Esophagus squamous epithelium (tissue), 5 donors: ENCODE data around the gene KRT76. TPM values are rescaled to one million over a fixed set of nuclear protein-coding genes. Genes with fewer than 3 reads are reported as not detected.

Source experiments
- DNase-seq: peaks from one replicate; lab custom pipeline; 2025; lab: John Stamatoyannopoulos, UW
- H3K27ac ChIP-seq, 4 donors: fragments of 200-600 bp; sonication (generic); one replicate each; pipeline ENCODE4 v1.5.1; 2016 to 2019; ENCODE audit warnings: mild to moderate bottlenecking in 1 of 4
- H3K27me3 ChIP-seq, 4 donors: fragments of 200-600 bp; sonication (generic); 1 replicate in 3 of 4; 2 replicates in 1 of 4; pipeline versions ENCODE4 v1.5.1 to v1.6.0; 2017 to 2021; ENCODE audit warnings: antibody characterized with exemption in 1 of 4
- H3K36me3 ChIP-seq, 3 donors: fragments of 200-600 bp; sonication (generic); one replicate each; pipeline ENCODE4 v1.5.1; 2016 to 2019
- H3K4me1 ChIP-seq, 3 donors: fragments of 200-600 bp; sonication (generic); one replicate each; pipeline ENCODE4 v1.5.1; 2017 to 2019
- H3K4me3 ChIP-seq, 4 donors: fragments of 200-600 bp; sonication (generic); 1 replicate in 3 of 4; 2 replicates in 1 of 4; pipeline ENCODE4 v1.5.1; 2016 to 2019; ENCODE audit warnings: mild to moderate bottlenecking in 2 of 4, moderate library complexity in 1 of 4
- H3K9me3 ChIP-seq, 3 donors: fragments of 200-600 bp; sonication (generic); one replicate each; pipeline ENCODE4 v1.5.1; 2016 to 2019
- CTCF ChIP-seq, 6 experiments: fragments of 450-650 bp in 4 of 6; fragments of 200-600 bp in 2 of 6; sonication (generic) in 2 of 6; IDR thresholded peaks; one replicate each; pipeline ENCODE4 v1.5.1; 2016 to 2019; ENCODE audit warnings: antibody characterized with exemption in 6 of 6, mild to moderate bottlenecking in 4 of 6, moderate library complexity in 4 of 6
- POLR2A ChIP-seq, 4 donors: fragments of 450-650 bp; IDR thresholded peaks; one replicate each; pipeline ENCODE4 v1.6.1; 2017; ENCODE audit warnings: antibody characterized with exemption in 4 of 4, mild to moderate bottlenecking in 4 of 4, moderate library complexity in 3 of 4
- WGBS, 2 donors: methylation state at CpG; one replicate each; pipeline ENCODE4 v1.1.5; 2018; 5-methylcytosine and 5-hydroxymethylcytosine counted together
- intact Hi-C: fragments of 100-400 bp; cut with DNase I; formaldehyde crosslinking; loops from one replicate; pipeline ENCODE4 v1.15.0; 2022
- small RNA-seq, 4 donors: library from RNA; depleted of rRNA; stranded (forward); fragments of <200 nt; gene quantifications; one replicate each; pipeline ENCODE3, GENCODE V24; 2016
- total RNA-seq, 4 donors: library from RNA; depleted of rRNA; stranded (reverse); fragments of >200 nt; gene quantifications; one replicate each; pipeline ENCODE4 v1.1.0, GENCODE V29; 2016
- donor health status: DM: yes; HTN: yes; CAD: no.

Gene KRT76
- total RNA-seq, 4 donors from 2014 or later: not detected

GRCh38 chr12:52722680-52723079 lies 54.5 kb downstream of the KRT76 start:
- 71 to 77% methylated on average over 2 of the region's 2 CpGs for WGBS, 2 donors
- no peak for DNase-seq
- TF ChIP-seq CTCF (IDR thresholded peaks at IDR 0.05) (no peak), POLR2A (IDR thresholded peaks at IDR 0.05) (no peak)
- Histone ChIP-seq H3K4me3 (no peak overlapping the region), H3K27ac (no peak overlapping the region), H3K4me1 (no peaks in the 10 kb centered on the region), H3K9me3 (no peaks in the 10 kb centered on the region), H3K27me3 (peaks cover 0 to 15% (median 0%) of the 10 kb centered on the region in 4 donors), H3K36me3 (no peaks in the 10 kb centered on the region)
- intact Hi-C loops: no loop called here

GRCh38 chr12:52721838-52722470 lies 55.2 kb downstream of the KRT76 start:
- TF ChIP-seq CTCF (IDR thresholded peaks at IDR 0.05): no peak
- TF ChIP-seq POLR2A (IDR thresholded peaks at IDR 0.05): no peak
- no peak for DNase-seq
- no peak overlapping the region for H3K4me3 ChIP-seq
- WGBS, 2 donors: 36 to 38% methylated on average over 2 to 3 of the region's 3 CpGs
- peaks cover 0 to 16% (median 0%) of the 10 kb centered on the region in 4 donors for H3K27me3 ChIP-seq
- no peak overlapping the region for H3K27ac ChIP-seq
- no peaks in the 10 kb centered on the region for H3K36me3 ChIP-seq
- intact Hi-C loops: no loop called here
- H3K4me1 ChIP-seq: no peaks in the 10 kb centered on the region
- H3K9me3 ChIP-seq: no peaks in the 10 kb centered on the region

DNA sequence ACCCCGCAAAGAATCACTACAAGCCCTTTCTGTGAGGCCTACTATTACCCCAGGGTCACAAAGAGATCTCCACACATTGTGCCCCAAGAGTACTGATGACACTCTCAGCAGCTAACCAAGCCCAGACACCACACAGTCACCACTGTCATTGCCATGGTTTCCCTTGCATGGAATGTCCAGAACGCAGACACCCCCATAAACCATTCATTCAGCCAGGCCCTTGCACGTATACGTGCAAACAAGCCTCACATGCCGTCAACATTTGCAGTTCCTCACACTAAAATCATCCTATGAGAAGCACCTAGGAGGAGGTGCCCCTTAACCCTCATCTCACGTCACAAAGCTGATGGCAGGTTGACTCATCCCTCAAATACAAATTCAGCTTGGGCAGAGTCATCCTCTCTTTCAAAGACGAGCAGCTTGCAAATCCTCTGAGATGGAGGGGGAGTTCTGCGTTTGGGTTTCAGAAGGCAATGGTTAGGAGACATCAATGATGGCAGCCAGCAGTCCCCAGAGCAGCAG lies 56.7 kb downstream of the KRT76 start:
- WGBS, 2 donors: 67 to 71% methylated on average over 6 to 7 of the region's 8 CpGs
- Histone ChIP-seq H3K4me1 (no peaks in the 10 kb centered on the region), H3K4me3 (no peak overlapping the region), H3K27me3 (peaks cover 0 to 26% (median 0%) of the 10 kb centered on the region in 4 donors), H3K36me3 (no peaks in the 10 kb centered on the region), H3K9me3 (no peaks in the 10 kb centered on the region), H3K27ac (no peak overlapping the region)
- DNase-seq: no peak
- no peak for TF ChIP-seq CTCF (IDR thresholded peaks at IDR 0.05)
- TF ChIP-seq POLR2A (IDR thresholded peaks at IDR 0.05): no peak
- intact Hi-C loops: no loop called here

Small RNA genes lying within 50 kb of the gene (small RNA-seq; reads per million reads assigned to genes)
- 0 reads per million in 4 donors for gene AC107016.2

Other genes starting within 250 kb of the KRT76 start
- gene KRT71, start 224.2 kb downstream of the KRT76 start, total RNA-seq: not detected
- gene KRT74, start 203.5 kb downstream of the KRT76 start, total RNA-seq: 1 to 10 TPM in 1 of 4 donors, under 1 TPM in 1, not detected in 2; 0.19 to 6.7 TPM
- not detected for gene KRT72, start 175.9 kb downstream of the KRT76 start, total RNA-seq
- gene KRT73, start 158.8 kb downstream of the KRT76 start, total RNA-seq: under 1 TPM in 1 of 4 donors, not detected in 3; 0.15 TPM
- gene KRT2, start 125.1 kb downstream of the KRT76 start, total RNA-seq: under 1 TPM in 2 of 4 donors, not detected in 2; 0.95 to 0.99 TPM
- gene KRT1, start 96.9 kb downstream of the KRT76 start, total RNA-seq: 10 to 100 TPM in 1 of 4 donors, 1 to 10 TPM in 2, under 1 TPM in 1; 0.19 to 43.7 (median 2.4) TPM
- not detected for gene KRT77, start 73.8 kb downstream of the KRT76 start, total RNA-seq
- gene KRT3, start 18.8 kb upstream of the KRT76 start, total RNA-seq: 1 to 10 TPM in 2 of 4 donors, under 1 TPM in 2; 0.57 to 1.6 (median 0.86) TPM
- gene KRT4, start 36.8 kb upstream of the KRT76 start, total RNA-seq: over 10,000 TPM in 2 of 4 donors, 1,000 to 10,000 TPM in 2; 3,147 to 27,876 (median 8,563) TPM
- 1 to 10 TPM in 1 of 4 donors, not detected in 3; 1.8 TPM for gene KRT79, start 57.0 kb upstream of the KRT76 start, total RNA-seq
- 100 to 1,000 TPM; 194 to 481 (median 307) TPM for gene KRT78, start 71.6 kb upstream of the KRT76 start, total RNA-seq
- 10 to 100 TPM; 27.2 to 50.2 (median 38.2) TPM for gene KRT8, start 127.7 kb upstream of the KRT76 start, total RNA-seq
- 100 to 1,000 TPM; 141 to 169 (median 153) TPM for gene KRT18, start 171.8 kb upstream of the KRT76 start, total RNA-seq
- 100 to 1,000 TPM; 225 to 571 (median 372) TPM for gene EIF4B, start 229.1 kb upstream of the KRT76 start, total RNA-seq